ENCODE measurements around the gene CD86.
A peak's percentile ranks its signal among the peaks of the same experiment; 100 is the strongest.

CD86 gene

GRCh38 chr3:122057671-122058070 is 2.5 kb downstream of the CD86 start:
- Histone ChIP-seq H3K4me3 (replicated peaks; ENCODE audit: insufficient read depth, low read length) (no peak overlapping the region), H3K27ac (replicated peaks) (no peak overlapping the region), H3K27me3 (ENCODE audit: insufficient read depth, poor library complexity, severe bottlenecking) (no peaks in the 10 kb centered on the region)
- DNase-seq (ENCODE audit: low read depth in 1 of 2, low spot score in 1 of 2) = no peak
- TF ChIP-seq GABPA (IDR thresholded peaks at IDR 0.05; ENCODE audit: low read depth) (no peak), CTCF (IDR thresholded peaks at IDR 0.05; ENCODE audit: insufficient read depth, low read length) (no peak), POLR2AphosphoS5 (IDR thresholded peaks at IDR 0.05; ENCODE audit: low read depth) (no peak), SPI1 (IDR thresholded peaks at IDR 0.05; ENCODE audit: borderline replicate concordance, low read depth) (no peak), REST (IDR thresholded peaks at IDR 0.05; ENCODE audit: insufficient replicate concordance, low read depth) (no peak)

GRCh38 chr3:122058294-122058693 is 3.1 kb downstream of the CD86 start:
- H3K27me3 ChIP-seq (ENCODE audit: insufficient read depth, poor library complexity, severe bottlenecking) = no peaks in the 10 kb centered on the region
- H3K4me3 ChIP-seq (replicated peaks; ENCODE audit: insufficient read depth, low read length) = no peak overlapping the region
- TF ChIP-seq CTCF (IDR thresholded peaks at IDR 0.05; ENCODE audit: insufficient read depth, low read length) (no peak), GABPA (IDR thresholded peaks at IDR 0.05; ENCODE audit: low read depth) (no peak), SPI1 (IDR thresholded peaks at IDR 0.05; ENCODE audit: borderline replicate concordance, low read depth) (no peak), REST (IDR thresholded peaks at IDR 0.05; ENCODE audit: insufficient replicate concordance, low read depth) (no peak), POLR2AphosphoS5 (IDR thresholded peaks at IDR 0.05; ENCODE audit: low read depth) (no peak)
- no peak overlapping the region for H3K27ac ChIP-seq (replicated peaks)
- DNase-seq (ENCODE audit: low read depth in 1 of 2, low spot score in 1 of 2) = no peak

GRCh38 chr3:122060040-122060698 is 5.0 kb downstream of the CD86 start:
- peak; percentile 18 to 62 for DNase-seq (ENCODE audit: low read depth in 1 of 2, low spot score in 1 of 2)
- Histone ChIP-seq H3K27me3 (ENCODE audit: insufficient read depth, poor library complexity, severe bottlenecking) (no peaks in the 10 kb centered on the region), H3K4me3 (replicated peaks; ENCODE audit: insufficient read depth, low read length) (no peak overlapping the region), H3K27ac (replicated peaks) (0 out of 2 replicates have a peak overlapping the region, but pooled peaks have one; percentile 2)
- no peak for TF ChIP-seq GABPA (IDR thresholded peaks at IDR 0.05; ENCODE audit: low read depth)

- H3K27ac ChIP-seq (replicated peaks) = no peak overlapping the region
- TF ChIP-seq SPI1 (IDR thresholded peaks at IDR 0.05; ENCODE audit: borderline replicate concordance, low read depth) (peak; percentile 28; the same call in 1 of the 2 replicates), CTCF (IDR thresholded peaks at IDR 0.05; ENCODE audit: insufficient read depth, low read length) (no peak), GABPA (IDR thresholded peaks at IDR 0.05; ENCODE audit: low read depth) (no peak)
- peak in 1 of 2 experiments; percentile 41 for DNase-seq (ENCODE audit: low read depth in 1 of 2, low spot score in 1 of 2)
- H3K27me3 ChIP-seq (ENCODE audit: insufficient read depth, poor library complexity, severe bottlenecking) = no peaks in the 10 kb centered on the region
- H3K4me3 ChIP-seq (replicated peaks; ENCODE audit: insufficient read depth, low read length) = no peak overlapping the region
Observed at GRCh38 chr3:122063908-122064307, 8.7 kb downstream of the CD86 start.
